Activated T-cell treated with anti-CD3 and anti-CD28 coated beads, Interleukin-2, amount 50 U/mL, for 4 hours (primary cell): ENCODE data around the gene KLHL33. TPM values are rescaled to one million over a fixed set of nuclear protein-coding genes. Genes with fewer than 3 reads are reported as not detected.

Source experiments
- ATAC-seq, 2 donors: fragments of 200-7000 bp; cut with Tn5 transposase; one replicate each; pipeline ENCODE4 v1.10.0; 2021
- DNase-seq: peaks from one replicate; pipeline ENCODE4 v3.0.0-alpha.2; 2020
- H3K27me3 Mint-ChIP-seq: one replicate; pipeline ENCODE4 v1.8.0; 2021; ENCODE audit warnings: low read depth, mixed read lengths
- H3K36me3 Mint-ChIP-seq: one replicate; pipeline ENCODE4 v1.8.0; 2022; ENCODE audit warnings: mixed read lengths; ENCODE audit not compliant: insufficient read depth
- H3K4me1 Mint-ChIP-seq: one replicate; pipeline ENCODE4 v1.8.0; 2021; ENCODE audit warnings: low read depth, mixed read lengths
- H3K4me3 Mint-ChIP-seq: one replicate; pipeline ENCODE4 v1.8.0; 2021; ENCODE audit warnings: mild to moderate bottlenecking, moderate library complexity, mixed read lengths
- H3K9me3 Mint-ChIP-seq: one replicate; pipeline ENCODE4 v1.8.0; 2021; ENCODE audit warnings: mixed read lengths
- total RNA-seq, 3 donors: library from RNA; stranded (reverse); gene quantifications; one replicate each; pipeline ENCODE4 v1.2.1, GENCODE V29; 2021

The KLHL33 gene
- total RNA-seq, 3 donors from 2014 or later: 0.05 TPM; not detected in 2

DNA sequence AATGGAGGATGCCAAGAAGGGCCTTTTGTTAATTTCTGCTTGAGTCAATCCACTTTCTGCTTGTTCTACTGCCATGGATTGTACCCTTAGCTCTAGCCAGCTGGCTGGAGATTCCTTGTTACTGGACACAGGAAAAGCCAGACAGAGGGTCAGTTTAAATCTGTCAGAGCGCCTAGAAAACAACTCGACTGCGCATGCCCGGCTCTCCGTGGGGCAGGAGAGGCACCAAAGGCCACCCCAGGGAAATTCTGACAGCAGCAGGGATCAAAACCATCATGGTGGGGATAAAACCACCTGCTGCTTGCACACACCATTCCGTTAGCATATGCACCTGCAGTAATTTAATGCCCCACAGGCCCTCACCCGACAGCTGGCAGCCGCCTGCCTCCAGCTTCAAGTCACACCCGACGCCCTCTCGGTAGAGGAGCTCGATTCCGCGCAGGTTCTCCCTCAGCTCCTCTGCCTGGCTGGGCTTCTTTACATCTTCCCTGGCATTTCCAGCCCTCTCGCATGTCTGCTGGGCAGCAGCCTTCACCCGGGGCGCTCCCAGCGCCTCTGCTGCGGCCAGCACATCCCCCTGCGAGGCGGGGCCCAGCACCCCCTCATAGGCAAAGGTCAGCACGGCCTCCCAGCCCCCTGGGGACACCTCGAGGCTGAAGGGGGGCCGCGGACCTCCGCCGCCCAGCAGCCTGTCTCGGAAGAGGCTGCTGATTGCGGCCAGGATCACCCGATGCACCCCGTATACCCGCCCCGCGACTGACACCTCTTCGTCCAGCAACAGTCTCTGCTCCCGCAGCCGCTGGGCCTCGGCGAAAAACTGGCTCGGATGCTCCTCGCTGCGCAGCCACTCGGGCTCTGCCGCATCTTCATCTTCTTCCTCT lies 1.0 kb downstream of the KLHL33 start:
- DNase-seq (no peak), ATAC-seq (no peak)
- H3K4me3 Mint-ChIP-seq: no peak overlapping the region
- H3K27me3 Mint-ChIP-seq: no peaks in the 10 kb centered on the region
- peaks cover 10% of the 10 kb centered on the region for H3K4me1 Mint-ChIP-seq
- no peaks in the 10 kb centered on the region for H3K36me3 Mint-ChIP-seq
- H3K9me3 Mint-ChIP-seq: no peaks in the 10 kb centered on the region

DNA sequence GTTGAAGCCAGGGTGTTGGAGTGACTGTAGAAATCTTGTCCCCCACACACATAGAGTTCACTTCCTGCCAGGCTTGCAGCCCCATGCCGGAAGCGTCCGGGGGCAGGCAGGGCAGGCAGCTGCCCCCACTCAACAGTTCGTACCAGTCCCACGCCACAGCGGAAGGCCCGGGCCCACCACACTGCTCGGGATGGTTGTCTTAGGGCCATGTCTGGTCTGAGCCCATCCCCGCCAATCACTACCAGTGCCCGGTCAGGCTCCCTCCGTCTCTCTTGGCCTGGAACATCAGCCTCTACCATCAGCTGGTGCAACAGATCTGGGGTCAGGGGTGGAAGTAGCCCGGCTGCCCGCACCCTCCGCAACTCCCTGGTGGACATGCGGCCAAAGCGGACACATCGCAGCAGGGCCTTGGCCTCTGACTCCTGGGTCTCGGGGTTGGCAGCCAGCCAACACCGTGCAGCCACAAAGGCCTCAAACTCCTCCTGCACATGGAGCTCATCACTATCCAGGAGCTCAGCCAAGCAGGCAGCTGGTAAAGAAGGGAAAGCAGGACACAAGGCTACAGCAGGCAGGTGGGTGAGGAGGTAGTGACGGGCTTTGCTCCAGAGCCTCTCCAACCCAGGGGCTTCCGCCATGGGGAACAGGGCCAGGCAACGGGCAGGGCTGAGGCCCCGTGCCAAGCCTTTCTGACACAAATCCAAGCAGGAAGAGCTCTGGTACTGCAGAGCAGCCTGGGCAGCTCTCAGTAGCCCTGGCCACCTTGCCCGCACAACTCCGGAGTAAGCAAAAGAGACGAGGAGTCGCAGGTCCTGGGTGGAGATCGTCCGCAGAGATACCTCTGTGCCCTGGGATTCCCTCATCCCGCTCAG lies 5.9 kb downstream of the KLHL33 start:
- H3K9me3 Mint-ChIP-seq: no peaks in the 10 kb centered on the region
- peaks cover 25% of the 10 kb centered on the region for H3K4me1 Mint-ChIP-seq
- H3K4me3 Mint-ChIP-seq: no peak overlapping the region
- peak; percentile 20 to 32 for ATAC-seq
- no peak for DNase-seq
- no peaks in the 10 kb centered on the region for H3K27me3 Mint-ChIP-seq
- H3K36me3 Mint-ChIP-seq: no peaks in the 10 kb centered on the region

DNA sequence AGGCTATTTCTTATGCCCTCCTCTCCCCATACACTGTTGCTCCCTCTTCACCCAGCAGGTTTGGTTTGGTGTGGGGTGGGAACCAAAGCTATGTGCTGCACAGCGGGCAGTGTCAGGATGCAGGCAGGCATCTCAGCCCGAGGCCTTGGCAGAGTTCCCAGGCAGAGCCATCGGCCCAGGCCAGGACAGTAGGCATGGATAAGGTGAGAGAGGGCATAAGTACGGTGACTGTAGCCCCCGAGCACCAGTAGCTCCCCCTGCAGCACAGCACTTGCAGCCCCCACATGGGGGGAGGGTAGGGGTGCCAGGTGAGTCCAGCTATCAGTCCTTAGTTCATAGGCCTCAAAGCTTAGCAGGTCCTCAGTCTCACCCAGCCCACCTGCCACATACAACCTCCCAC lies 7.2 kb downstream of the KLHL33 start:
- Mint-ChIP-seq H3K27me3 (no peaks in the 10 kb centered on the region), H3K4me3 (no peak overlapping the region), H3K36me3 (no peaks in the 10 kb centered on the region), H3K4me1 (peaks cover 25% of the 10 kb centered on the region), H3K9me3 (no peaks in the 10 kb centered on the region)
- ATAC-seq (no peak), DNase-seq (no peak)

DNA sequence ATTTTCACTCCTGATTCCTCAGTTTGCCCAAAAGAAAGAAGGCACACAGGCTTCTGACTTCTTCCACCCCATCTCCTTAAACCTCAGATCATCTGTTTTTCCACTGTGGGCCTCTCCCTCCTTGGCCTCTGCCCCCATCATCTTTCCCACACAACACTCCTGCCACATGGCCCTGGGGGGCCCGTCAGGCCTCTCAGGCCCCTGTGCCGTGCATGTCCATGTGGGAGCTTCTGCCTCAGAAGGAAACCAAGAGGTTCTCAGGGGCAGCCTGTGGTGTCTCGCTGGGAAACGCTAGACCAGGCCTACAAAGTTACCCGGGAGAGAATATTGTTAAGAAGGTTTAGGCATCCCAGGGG lies 8.0 kb downstream of the KLHL33 start:
- H3K27me3 Mint-ChIP-seq: no peaks in the 10 kb centered on the region
- no peaks in the 10 kb centered on the region for H3K9me3 Mint-ChIP-seq
- ATAC-seq: no peak

DNA sequence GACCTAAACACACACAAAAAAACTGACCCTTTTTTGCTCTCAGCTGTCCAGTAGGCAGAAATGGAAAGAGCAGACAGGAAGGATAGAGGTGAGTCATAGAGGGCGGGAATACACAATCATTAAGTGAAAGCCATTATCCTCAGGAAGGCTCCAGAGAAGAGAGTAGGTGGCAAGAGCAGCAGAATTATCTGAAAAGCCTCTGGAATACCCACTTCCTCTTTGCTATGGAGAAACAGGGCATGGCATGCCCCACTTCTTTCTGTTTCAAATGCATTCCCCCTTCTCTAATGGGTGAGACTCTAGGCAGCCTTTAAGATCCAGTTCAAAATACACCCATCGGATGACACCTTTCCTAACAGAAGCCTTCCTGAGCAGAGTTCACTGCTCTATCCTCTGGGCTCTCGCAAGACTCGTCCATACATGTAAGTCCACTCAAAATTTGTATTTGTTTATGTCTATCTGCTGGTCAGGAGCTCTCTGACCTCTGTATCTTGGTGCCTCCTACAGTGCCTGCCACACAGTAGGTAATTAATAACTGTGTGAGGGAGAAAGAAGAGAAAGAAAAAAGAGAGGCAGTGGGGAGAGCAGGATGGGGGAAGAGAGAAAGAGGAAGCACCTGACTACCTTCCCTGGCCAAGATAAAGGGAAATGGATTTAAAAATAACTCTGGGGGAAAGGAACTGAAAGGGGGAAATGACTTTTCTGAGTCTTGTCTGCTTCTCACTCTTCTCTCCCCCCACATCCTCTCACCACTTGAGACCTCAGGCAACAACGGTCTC lies 8.5 kb downstream of the KLHL33 start:
- ATAC-seq: peak; percentile 56 to 59
- no peak for DNase-seq
- peaks cover 25% of the 10 kb centered on the region for H3K4me1 Mint-ChIP-seq
- peak overlapping the region; percentile 13 for H3K4me3 Mint-ChIP-seq
- H3K27me3 Mint-ChIP-seq: no peaks in the 10 kb centered on the region
- no peaks in the 10 kb centered on the region for H3K36me3 Mint-ChIP-seq
- no peaks in the 10 kb centered on the region for H3K9me3 Mint-ChIP-seq

More for the DNA sequence above, 8.0 kb downstream of the KLHL33 start:
- H3K4me3 Mint-ChIP-seq: peak overlapping the region; percentile 13
- no peak for DNase-seq
- H3K36me3 Mint-ChIP-seq: no peaks in the 10 kb centered on the region
- H3K4me1 Mint-ChIP-seq: peaks cover 25% of the 10 kb centered on the region

DNA sequence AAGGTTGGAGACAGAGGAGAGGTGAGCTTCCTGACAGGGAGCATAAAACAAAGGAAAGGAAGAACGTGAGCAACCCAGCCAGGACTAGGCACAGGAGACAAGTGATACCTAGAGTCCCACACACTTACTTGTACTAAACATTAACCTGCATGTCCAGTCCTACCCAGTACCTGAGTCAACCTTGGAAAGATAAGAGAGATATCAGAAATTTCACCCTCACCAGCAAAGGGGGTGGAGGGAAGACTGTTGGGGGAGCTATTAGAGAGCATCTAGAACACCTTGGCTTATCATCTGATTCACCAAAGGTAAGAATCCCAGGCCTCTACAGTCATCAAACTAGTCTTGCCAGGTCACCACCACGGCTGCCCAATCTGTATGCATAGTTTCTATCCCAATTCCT lies 11.1 kb downstream of the KLHL33 start:
- no peak for ATAC-seq
- no peaks in the 10 kb centered on the region for H3K9me3 Mint-ChIP-seq
- H3K4me3 Mint-ChIP-seq: no peak overlapping the region
- DNase-seq: no peak
- no peaks in the 10 kb centered on the region for H3K36me3 Mint-ChIP-seq
- H3K4me1 Mint-ChIP-seq: peaks cover 24% of the 10 kb centered on the region
- no peaks in the 10 kb centered on the region for H3K27me3 Mint-ChIP-seq

DNA sequence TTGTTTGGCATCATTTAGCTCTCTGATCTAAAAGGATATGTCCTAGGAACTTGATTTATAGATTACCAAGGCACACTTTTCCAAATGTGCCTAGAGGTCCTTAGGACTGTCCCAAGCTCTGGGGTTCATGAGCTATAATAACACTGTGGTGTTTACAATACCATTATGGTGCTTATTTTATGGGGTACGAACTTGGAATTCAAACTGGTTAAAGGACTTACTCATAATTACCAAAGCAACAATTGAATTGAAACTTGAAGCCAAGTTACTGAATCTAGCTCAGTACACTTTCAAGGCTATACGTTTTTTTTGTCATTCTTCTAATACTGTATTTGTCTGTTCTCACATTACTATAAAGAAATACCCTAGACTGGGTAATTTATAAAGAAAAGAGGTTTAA lies 13.1 kb downstream of the KLHL33 start:
- DNase-seq (no peak), ATAC-seq (no peak)
- Mint-ChIP-seq H3K27me3 (no peaks in the 10 kb centered on the region), H3K4me1 (peaks cover 8% of the 10 kb centered on the region), H3K36me3 (no peaks in the 10 kb centered on the region), H3K4me3 (no peak overlapping the region), H3K9me3 (no peaks in the 10 kb centered on the region)

DNA sequence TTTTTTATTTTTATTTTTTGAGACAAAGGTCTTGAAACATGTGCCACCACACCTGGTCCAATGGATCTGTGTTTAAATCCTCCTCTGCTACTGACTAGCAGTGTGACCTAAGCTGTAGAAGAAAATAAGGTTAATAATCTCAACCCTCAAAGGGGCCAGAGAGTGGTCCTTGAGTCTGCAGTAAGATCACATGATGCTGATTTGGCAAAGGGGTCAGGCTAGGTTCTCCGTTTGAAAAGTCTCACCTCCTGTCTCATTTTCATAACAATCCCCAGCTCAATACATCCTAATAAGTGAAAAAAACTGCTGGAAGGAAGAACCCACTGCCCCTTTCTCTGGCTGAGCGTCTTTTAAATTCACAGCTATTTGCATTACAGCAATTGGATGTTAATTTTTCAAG lies 14.7 kb downstream of the KLHL33 start:
- Mint-ChIP-seq H3K27me3 (no peaks in the 10 kb centered on the region), H3K36me3 (no peaks in the 10 kb centered on the region), H3K9me3 (no peaks in the 10 kb centered on the region), H3K4me1 (peaks cover 1% of the 10 kb centered on the region), H3K4me3 (no peak overlapping the region)
- ATAC-seq: no peak
- no peak for DNase-seq

DNA sequence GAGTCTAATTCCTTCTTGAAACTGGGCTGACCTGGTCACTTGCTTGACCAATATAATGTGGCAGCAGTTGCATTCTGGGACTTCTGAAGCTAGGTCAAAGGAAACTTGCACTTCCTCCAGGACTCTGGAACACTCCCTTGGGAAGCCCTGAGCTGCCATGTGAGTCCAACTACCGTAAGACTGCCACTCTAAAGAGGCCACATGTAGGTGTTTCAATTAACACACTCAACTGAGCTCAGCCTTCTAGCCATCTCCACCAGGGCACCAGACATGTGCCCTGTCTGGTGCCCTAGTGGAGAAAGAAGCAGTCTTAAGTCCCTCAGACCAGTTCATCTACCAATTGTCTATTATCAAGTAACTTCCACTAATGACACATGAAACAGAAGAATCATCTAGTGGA lies 16.5 kb downstream of the KLHL33 start:
- no peaks in the 10 kb centered on the region for H3K9me3 Mint-ChIP-seq
- H3K4me3 Mint-ChIP-seq: no peak overlapping the region
- no peak for DNase-seq
- H3K4me1 Mint-ChIP-seq: peaks cover 11% of the 10 kb centered on the region
- ATAC-seq: no peak
- no peaks in the 10 kb centered on the region for H3K27me3 Mint-ChIP-seq
- H3K36me3 Mint-ChIP-seq: no peaks in the 10 kb centered on the region

DNA sequence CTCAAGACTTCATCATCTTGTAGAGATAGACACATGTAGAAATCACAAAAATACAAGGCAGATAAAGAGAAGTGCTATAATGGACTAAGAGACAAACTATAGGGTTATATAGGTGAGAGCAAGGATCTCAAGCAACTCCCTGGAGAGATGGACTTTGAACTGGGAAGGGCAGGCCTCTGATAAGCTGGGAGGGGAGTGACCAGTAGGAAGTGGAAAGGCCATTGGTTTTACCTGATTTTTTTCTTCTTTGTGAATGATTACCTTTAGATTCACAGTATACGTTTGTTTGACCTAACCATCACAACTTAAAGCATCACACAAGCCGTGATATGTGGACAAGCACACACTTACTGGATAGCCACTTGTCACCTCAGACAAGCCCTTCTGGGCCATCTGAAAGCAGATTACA lies 17.5 kb downstream of the KLHL33 start:
- DNase-seq (no peak), ATAC-seq (no peak)
- H3K36me3 Mint-ChIP-seq: no peaks in the 10 kb centered on the region
- no peaks in the 10 kb centered on the region for H3K9me3 Mint-ChIP-seq
- H3K4me3 Mint-ChIP-seq: no peak overlapping the region
- H3K4me1 Mint-ChIP-seq: peaks cover 20% of the 10 kb centered on the region
- H3K27me3 Mint-ChIP-seq: no peaks in the 10 kb centered on the region

DNA sequence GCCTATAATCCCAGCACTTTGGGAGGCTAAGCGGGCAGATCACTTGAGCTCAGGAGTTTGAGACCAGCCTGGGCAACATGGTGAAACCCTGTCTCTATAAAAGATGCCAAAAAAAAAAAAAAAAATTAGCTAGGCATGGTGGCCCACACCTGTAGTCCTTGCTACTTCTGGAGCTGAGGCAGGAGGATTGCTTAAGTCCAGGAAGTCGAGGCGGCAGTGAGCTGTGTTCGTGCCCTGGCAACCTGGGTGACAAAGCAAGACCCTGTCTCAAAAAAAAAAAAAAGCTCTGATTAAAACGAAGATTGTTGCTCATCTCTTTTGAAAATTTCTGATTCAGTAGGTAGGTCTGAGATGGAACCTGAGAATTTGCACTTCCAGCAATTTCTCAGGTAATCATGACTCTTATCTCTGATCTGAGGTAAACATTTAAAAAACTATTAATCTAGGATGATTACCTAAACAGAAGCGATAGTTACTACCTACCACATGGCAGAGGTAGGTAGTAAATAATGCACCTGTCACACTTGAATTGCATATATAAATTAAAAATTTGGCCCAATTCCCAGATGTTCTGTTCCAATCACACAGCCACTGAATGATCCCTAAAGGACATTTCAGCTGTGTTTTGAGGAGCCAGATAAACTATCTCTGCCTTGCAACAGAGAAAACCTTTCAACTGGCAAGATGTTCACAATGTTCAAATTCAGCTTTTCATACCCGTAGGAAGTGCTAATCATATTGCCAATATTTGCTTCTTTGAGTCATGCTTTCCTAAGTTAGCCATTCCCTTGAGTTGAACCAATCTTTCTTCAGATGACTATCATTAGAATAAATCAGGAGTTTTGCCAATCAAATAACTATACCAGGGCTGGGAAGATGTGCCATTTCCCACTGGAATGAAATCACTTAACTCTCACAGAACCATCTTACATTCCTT lies 18.4 kb downstream of the KLHL33 start:
- Mint-ChIP-seq H3K4me1 (peaks cover 23% of the 10 kb centered on the region), H3K36me3 (no peaks in the 10 kb centered on the region), H3K4me3 (no peak overlapping the region), H3K27me3 (no peaks in the 10 kb centered on the region), H3K9me3 (no peaks in the 10 kb centered on the region)
- DNase-seq: no peak
- ATAC-seq: no peak

DNA sequence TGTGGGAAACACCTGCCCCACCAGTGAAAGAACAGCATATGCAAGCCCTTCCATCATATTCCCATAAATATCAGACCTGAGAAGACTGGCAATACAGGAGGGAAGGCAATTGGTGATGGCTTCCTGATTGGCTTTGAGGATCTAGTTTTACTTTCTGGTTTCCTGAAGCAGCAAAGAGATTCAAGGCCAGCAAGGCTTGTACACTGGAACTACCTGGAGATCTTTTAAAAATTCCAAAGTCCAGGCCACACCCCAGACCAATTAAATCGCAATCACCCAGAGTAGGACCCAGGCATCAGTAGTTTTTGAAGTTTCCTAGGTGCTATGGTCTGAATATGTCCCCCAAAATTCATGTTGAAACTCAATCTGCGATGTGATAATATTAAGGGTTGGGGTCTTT lies 19.7 kb downstream of the KLHL33 start:
- H3K9me3 Mint-ChIP-seq: no peaks in the 10 kb centered on the region
- H3K4me3 Mint-ChIP-seq: no peak overlapping the region
- H3K27me3 Mint-ChIP-seq: no peaks in the 10 kb centered on the region
- no peaks in the 10 kb centered on the region for H3K36me3 Mint-ChIP-seq
- DNase-seq (no peak), ATAC-seq (no peak)
- peaks cover 33% of the 10 kb centered on the region for H3K4me1 Mint-ChIP-seq

DNA sequence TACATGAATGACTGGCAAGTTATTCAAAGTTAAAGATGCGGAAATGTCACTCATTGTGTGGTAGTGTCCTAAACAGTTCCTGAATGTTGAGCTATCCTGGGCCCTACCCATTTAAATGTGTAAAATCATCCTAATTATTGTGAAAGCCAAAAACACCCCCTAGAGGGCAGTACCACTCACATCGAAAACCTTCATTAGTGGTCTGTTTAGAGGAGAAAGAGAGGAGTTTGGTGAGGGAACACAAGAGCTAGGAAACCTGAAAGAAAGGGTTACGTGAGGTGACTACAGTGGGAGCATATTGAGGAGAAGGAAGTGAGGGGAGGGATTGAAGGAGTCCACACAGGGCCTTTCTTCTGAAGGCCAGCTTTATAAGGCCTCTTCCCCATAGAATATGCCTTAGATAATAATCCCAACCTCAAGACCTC lies 20.2 kb downstream of the KLHL33 start:
- peak; percentile 26 to 27 for ATAC-seq
- H3K4me3 Mint-ChIP-seq: no peak overlapping the region
- peaks cover 37% of the 10 kb centered on the region for H3K4me1 Mint-ChIP-seq
- peak; percentile 18 for DNase-seq
- H3K9me3 Mint-ChIP-seq: no peaks in the 10 kb centered on the region
- no peaks in the 10 kb centered on the region for H3K27me3 Mint-ChIP-seq
- no peaks in the 10 kb centered on the region for H3K36me3 Mint-ChIP-seq
